ENCODE measurements around the gene BICD2.

Gene BICD2

GRCh38 chr9:92715488-92716231 lies 49.0 kb downstream of the BICD2 start:
- in situ Hi-C loops (cut with MboI; ENCODE audit: low pct_unique_long_range_greater_than_20kb, low sequenced_read_pairs, unreplicated experiment), result loop anchor here (5.0 kb wide), 1 partner anchor 67 kb away; no protein-coding TSS in a partner anchor
- TF ChIP-seq, protein P1, sequence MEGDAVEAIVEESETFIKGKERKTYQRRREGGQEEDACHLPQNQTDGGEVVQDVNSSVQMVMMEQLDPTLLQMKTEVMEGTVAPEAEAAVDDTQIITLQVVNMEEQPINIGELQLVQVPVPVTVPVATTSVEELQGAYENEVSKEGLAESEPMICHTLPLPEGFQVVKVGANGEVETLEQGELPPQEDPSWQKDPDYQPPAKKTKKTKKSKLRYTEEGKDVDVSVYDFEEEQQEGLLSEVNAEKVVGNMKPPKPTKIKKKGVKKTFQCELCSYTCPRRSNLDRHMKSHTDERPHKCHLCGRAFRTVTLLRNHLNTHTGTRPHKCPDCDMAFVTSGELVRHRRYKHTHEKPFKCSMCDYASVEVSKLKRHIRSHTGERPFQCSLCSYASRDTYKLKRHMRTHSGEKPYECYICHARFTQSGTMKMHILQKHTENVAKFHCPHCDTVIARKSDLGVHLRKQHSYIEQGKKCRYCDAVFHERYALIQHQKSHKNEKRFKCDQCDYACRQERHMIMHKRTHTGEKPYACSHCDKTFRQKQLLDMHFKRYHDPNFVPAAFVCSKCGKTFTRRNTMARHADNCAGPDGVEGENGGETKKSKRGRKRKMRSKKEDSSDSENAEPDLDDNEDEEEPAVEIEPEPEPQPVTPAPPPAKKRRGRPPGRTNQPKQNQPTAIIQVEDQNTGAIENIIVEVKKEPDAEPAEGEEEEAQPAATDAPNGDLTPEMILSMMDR (IDR thresholded peaks at IDR 0.05; ENCODE audit: extremely low read depth, insufficient read depth, missing control alignments), result no peak
- peak; percentile 6 for DNase-seq (ENCODE audit: low spot score)

- no peak for DNase-seq (ENCODE audit: low spot score)
- TF ChIP-seq, protein P1 (IDR thresholded peaks at IDR 0.05; ENCODE audit: extremely low read depth, insufficient read depth, missing control alignments), result no peak
- in situ Hi-C loops (cut with MboI; ENCODE audit: low pct_unique_long_range_greater_than_20kb, low sequenced_read_pairs, unreplicated experiment), result loop anchor here (5.0 kb wide), 1 partner anchor 67 kb away; no protein-coding TSS in a partner anchor
Observed at GRCh38 chr9:92714787-92715487, 49.7 kb downstream of the BICD2 start.

GRCh38 chr9:92714016-92714415 lies 50.6 kb downstream of the BICD2 start:
- TF ChIP-seq, protein P1 (IDR thresholded peaks at IDR 0.05; ENCODE audit: extremely low read depth, insufficient read depth, missing control alignments), result no peak
- in situ Hi-C loops (cut with MboI; ENCODE audit: low pct_unique_long_range_greater_than_20kb, low sequenced_read_pairs, unreplicated experiment), result no loop called here
- DNase-seq (ENCODE audit: low spot score), result no peak

- TF ChIP-seq, protein P1 (IDR thresholded peaks at IDR 0.05; ENCODE audit: extremely low read depth, insufficient read depth, missing control alignments), result no peak
- in situ Hi-C loops (cut with MboI; ENCODE audit: low pct_unique_long_range_greater_than_20kb, low sequenced_read_pairs, unreplicated experiment), result no loop called here
- DNase-seq (ENCODE audit: low spot score), result peak; percentile 12
Observed at GRCh38 chr9:92713528-92713927, 51.1 kb downstream of the BICD2 start.

- TF ChIP-seq, protein P1 (IDR thresholded peaks at IDR 0.05; ENCODE audit: extremely low read depth, insufficient read depth, missing control alignments), result no peak
- no peak for DNase-seq (ENCODE audit: low spot score)
- in situ Hi-C loops (cut with MboI; ENCODE audit: low pct_unique_long_range_greater_than_20kb, low sequenced_read_pairs, unreplicated experiment), result no loop called here
Observed at GRCh38 chr9:92712767-92713166, 51.9 kb downstream of the BICD2 start.

DNA sequence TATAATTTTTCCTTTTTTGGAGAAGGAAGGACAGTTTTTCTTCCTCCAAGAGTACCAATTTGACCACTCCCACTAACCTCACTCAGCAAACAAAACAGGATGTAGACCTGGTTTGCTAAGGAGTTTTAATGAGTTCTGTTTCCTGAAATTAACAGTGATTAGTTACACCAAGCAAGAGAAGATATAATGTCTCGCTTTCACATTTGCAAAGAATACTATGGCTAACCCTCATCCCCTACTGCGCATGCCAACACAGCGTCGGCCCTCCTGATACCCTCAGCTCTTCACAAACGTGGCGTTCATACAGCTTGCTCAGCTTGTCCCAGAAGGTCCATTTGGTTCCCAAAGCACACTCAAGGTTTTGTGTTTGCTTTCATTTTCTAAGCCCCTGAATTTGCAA lies 52.8 kb downstream of the BICD2 start:
- peak; percentile 57 for DNase-seq (ENCODE audit: low spot score)
- TF ChIP-seq, protein P1 (IDR thresholded peaks at IDR 0.05; ENCODE audit: extremely low read depth, insufficient read depth, missing control alignments), result no peak
- in situ Hi-C loops (cut with MboI; ENCODE audit: low pct_unique_long_range_greater_than_20kb, low sequenced_read_pairs, unreplicated experiment), result no loop called here

All from GM13977 (cell line).